K562 (cell line): ENCODE data around the gene IRX3. TPM values are rescaled to one million over a fixed set of nuclear protein-coding genes. Genes with fewer than 3 reads are reported as not detected.

Source experiments
- ATAC-seq: fragments of 200-7000 bp; cut with Tn5 transposase; 3 replicates; pipeline ENCODE4 v1.9.1; 2020; ENCODE audit warnings: moderate library complexity
- BruUV-seq: library from RNA; stranded (reverse); fragments of 400-500 nt; replicated peaks from 2 replicates; lab custom pipeline; 2021; lab: Mats Ljungman, UMichigan
- CTCF ChIA-PET: fragments of 300-600 bp; formaldehyde crosslinking; extraction: SDS; loops from one replicate; lab custom pipeline; 2021; ENCODE audit warnings: low intra/inter-chr PET ratio; lab: Yijun Ruan, JAX
- POLR2A ChIA-PET: fragments of 300-600, 350-650 bp; sonication (Branson Sonifier 250); formaldehyde crosslinking; extraction: SDS; loops from one replicate; lab custom pipeline; 2021; ENCODE audit warnings: antibody characterized with exemption, inconsistent platforms; lab: Yijun Ruan, JAX
- DNase-seq, 4 experiments: peaks; one replicate each; pipeline versions ENCODE4 v3.0.0 to v3.0.0-alpha.2; 2011 to 2018; ENCODE audit warnings: low spot score in 3 of 4, mixed read lengths in 3 of 4; ENCODE audit errors: extremely low read depth in 1 of 4
- FAIRE-seq: peaks from 2 replicates; lab custom pipeline; 2011; peaks lifted over from hg19 to GRCh38; lab: Jason Lieb, UNC
- H2AFZ ChIP-seq: 2 replicates; pipeline ENCODE4 v1.6.0; 2011; ENCODE audit warnings: low read depth, low read length, control low read depth, inconsistent platforms
- H3K27ac ChIP-seq: fragments of 200-600 bp; 3 replicates; pipeline ENCODE4 v1.8.0; 2011; ENCODE audit warnings: low read depth, mild to moderate bottlenecking, control low read depth, inconsistent platforms, low read length, moderate library complexity, mixed read lengths; ENCODE audit errors: extremely low read depth
- H3K27me3 ChIP-seq, 2 experiments: fragments of 300-600 bp in 1 of 2; 2 replicates in 1 of 2; 3 replicates in 1 of 2; pipeline versions ENCODE4 v1.6.0 to v1.8.0; 2011; ENCODE audit warnings: inconsistent platforms in 2 of 2, low read length in 2 of 2, mild to moderate bottlenecking in 1 of 2, mixed read lengths in 1 of 2, moderate library complexity in 1 of 2; ENCODE audit not compliant: control insufficient read depth in 2 of 2, insufficient read depth in 2 of 2
- H3K36me3 ChIP-seq: fragments of 300-600 bp; 3 replicates; pipeline ENCODE4 v1.8.0; 2011; ENCODE audit warnings: mild to moderate bottlenecking, low read length, inconsistent platforms; ENCODE audit not compliant: control insufficient read depth, insufficient read depth
- H3K4me1 ChIP-seq, 2 experiments: fragments of 200-600 bp in 1 of 2; replicated peaks in 1 of 2; 2 replicates in 1 of 2; 3 replicates in 1 of 2; pipeline versions ENCODE4 v1.5.1 to v1.8.0; 2011; ENCODE audit warnings: inconsistent platforms in 2 of 2, low read length in 2 of 2, mild to moderate bottlenecking in 1 of 2, mixed read lengths in 1 of 2, moderate library complexity in 1 of 2; ENCODE audit not compliant: control insufficient read depth in 2 of 2, insufficient read depth in 2 of 2
- H3K4me2 ChIP-seq: 2 replicates; pipeline ENCODE4 v1.6.1; 2011; ENCODE audit warnings: low read length, control low read depth, inconsistent platforms, mixed read lengths; ENCODE audit not compliant: insufficient read depth
- H3K4me3 ChIP-seq: fragments of 200-600 bp; sonication (generic), shearing (Covaris generic); 2 replicates; pipeline ENCODE4 v1.5.1; 2016; ENCODE audit warnings: control low read depth, inconsistent platforms
- H3K79me2 ChIP-seq: fragments of 200-600 bp; 3 replicates; pipeline ENCODE4 v1.8.0; 2011; ENCODE audit warnings: low read length, inconsistent platforms; ENCODE audit not compliant: control insufficient read depth, insufficient read depth
- H3K9ac ChIP-seq, 2 experiments: 2 replicates each; pipeline versions ENCODE4 v1.6.0 to v1.6.1; 2011; ENCODE audit warnings: low read depth in 2 of 2, low read length in 2 of 2, control low read depth in 1 of 2, inconsistent platforms in 1 of 2, mild to moderate bottlenecking in 1 of 2, mixed read lengths in 1 of 2; ENCODE audit not compliant: insufficient read depth in 1 of 2
- H3K9me1 ChIP-seq: one replicate; pipeline ENCODE4 v1.6.0; 2011; ENCODE audit warnings: inconsistent platforms, mild to moderate bottlenecking, low read length, moderate library complexity; ENCODE audit not compliant: control insufficient read depth, insufficient read depth
- H3K9me3 ChIP-seq: replicated peaks from 2 replicates; pipeline ENCODE4 v1.5.1; 2011; ENCODE audit warnings: low read depth, low read length, inconsistent platforms; ENCODE audit not compliant: control insufficient read depth, insufficient read depth
- H4K20me1 ChIP-seq: replicated peaks from 2 replicates; pipeline ENCODE4 v1.6.1; 2011; ENCODE audit warnings: low read length, inconsistent platforms, mixed read lengths; ENCODE audit not compliant: control insufficient read depth, insufficient read depth
- JUND ChIP-seq, 2 experiments: IDR thresholded peaks; 2 replicates in 1 of 2; 3 replicates in 1 of 2; pipeline ENCODE4 v1.6.1; 2011; ENCODE audit warnings: borderline replicate concordance in 2 of 2, low read depth in 2 of 2, low read length in 2 of 2, improper control_type of control experiment in 1 of 2, missing biosample characterization in 1 of 2, missing genetic modification characterization in 1 of 2, missing genetic modification reagents in 1 of 2
- MTF1 ChIP-seq: fragments of 250-450 bp; sonication (Bioruptor Pico); IDR thresholded peaks from 2 replicates; pipeline ENCODE4 v1.9.0; 2021; ENCODE audit warnings: moderate library complexity, mild to moderate bottlenecking, inconsistent platforms, borderline replicate concordance
- NCOA1 ChIP-seq: fragments of 450-650 bp; IDR thresholded peaks from 2 replicates; pipeline ENCODE4 v1.6.1; 2016; ENCODE audit warnings: low read depth
- PHF8 ChIP-seq: fragments of 200-600 bp; sonication (generic); IDR thresholded peaks from 2 replicates; pipeline ENCODE4 v1.6.1; 2012; ENCODE audit warnings: mixed run types, mild to moderate bottlenecking, inconsistent platforms, low read length, moderate library complexity, borderline replicate concordance
- SIN3A ChIP-seq, 2 experiments: fragments of 150-350 bp in 1 of 2; IDR thresholded peaks; 2 replicates each; pipeline ENCODE4 v1.6.1; 2011 to 2016; ENCODE audit warnings: borderline replicate concordance in 2 of 2, low read depth in 2 of 2, low read length in 2 of 2, mild to moderate bottlenecking in 2 of 2, moderate library complexity in 2 of 2; ENCODE audit not compliant: control insufficient read depth in 1 of 2
- STAG1 ChIP-seq: sonication (generic); formaldehyde crosslinking; IDR thresholded peaks from 2 replicates; pipeline ENCODE4 v1.5.0; 2020; ENCODE audit warnings: missing genetic modification reagents, borderline replicate concordance
- TEAD1 ChIP-seq, 2 experiments: fragments of 450-650 bp in 1 of 2; sonication (generic) in 1 of 2; formaldehyde crosslinking; IDR thresholded peaks; 2 replicates each; pipeline versions ENCODE4 v1.4.0 to v1.8.0; 2020 to 2022; ENCODE audit warnings: mild to moderate bottlenecking in 2 of 2, missing genetic modification reagents in 1 of 2
- ZNF253 ChIP-seq: fragments of 250-450 bp; sonication (Bioruptor Pico); conservative IDR thresholded peaks from 2 replicates; pipeline ENCODE4 v1.6.1; 2021; ENCODE audit warnings: mild to moderate bottlenecking
- ZNF561 ChIP-seq: fragments of 450-650 bp; formaldehyde crosslinking; conservative IDR thresholded peaks from 2 replicates; pipeline ENCODE4 v1.4.0; 2020; ENCODE audit warnings: mild to moderate bottlenecking, moderate library complexity
- ZNF76 ChIP-seq: fragments of 250-450 bp; sonication (Bioruptor Pico); IDR thresholded peaks from 2 replicates; pipeline ENCODE4 v1.4.0; 2020; ENCODE audit warnings: mild to moderate bottlenecking, moderate library complexity, borderline replicate concordance
- WGBS: fragments of 100-300 bp; shearing (Covaris generic); methylation state at CpG from one replicate; pipeline ENCODE4 v1.1.6; 2016; ENCODE audit warnings: low coverage, mixed read lengths; ENCODE audit not compliant: insufficient coverage; ENCODE audit errors: missing lambda C conversion rate; 5-methylcytosine and 5-hydroxymethylcytosine counted together
- in situ Hi-C: fragments of 300-500 bp; cut with MboI; formaldehyde crosslinking; loops from 4 replicates; pipeline ENCODE4 v1.15.0; 2018; ENCODE audit warnings: inconsistent platforms, mixed read lengths
- intact Hi-C: fragments of 100-400 bp; cut with micrococcal nuclease; formaldehyde crosslinking; loops from 2 replicates; pipeline ENCODE4 v1.14.2; 2022
- polyA plus RNA-seq, 8 experiments: library from polyadenylated mRNA; depleted of rRNA in 4 of 8; stranded (reverse) in 5 of 8; unstranded in 3 of 8; fragments of >200 nt; fragmentation: Nextera tagmentation in 2 of 8; fragmentation: Illumina TruSeq in 1 of 8; extraction: Ambion mirVana in 2 of 8; extraction: Trizol in 1 of 8; gene quantifications; 2 replicates each; pipeline versions ENCODE4 v1.2.1 to v1.2.3, GENCODE V29; 2011 to 2014; ENCODE audit warnings: inconsistent platforms in 1 of 8, missing spikeins in 1 of 8
- total RNA-seq, 7 experiments: library from RNA; depleted of rRNA in 6 of 7; stranded (reverse); fragments of >200 nt in 6 of 7; fragmentation: Illumina TruSeq in 2 of 7; extraction: Trizol in 2 of 7; gene quantifications; 2 replicates each; pipeline versions ENCODE4 v1.2.1 to v1.2.3, GENCODE V29; 2011 to 2021; ENCODE audit warnings: low replicate concordance in 1 of 7
- TF ChIP-seq, protein P1 (sequence below): fragments of 450-650 bp; formaldehyde crosslinking; IDR thresholded peaks from 2 replicates; pipeline ENCODE4 v1.4.0; 2020; ENCODE audit warnings: mild to moderate bottlenecking
- TF ChIP-seq, protein P2 (sequence below): fragments of 250-450 bp; sonication (Bioruptor Pico); IDR thresholded peaks from 2 replicates; pipeline ENCODE4 v1.8.0; 2022; ENCODE audit warnings: moderate library complexity, mild to moderate bottlenecking, inconsistent platforms

Gene IRX3
- total and polyA plus RNA-seq, 9 of the 15 experiments (the other 6 are each of a cell fraction or from before 2014, with no cell fraction given), result not detected

DNA sequence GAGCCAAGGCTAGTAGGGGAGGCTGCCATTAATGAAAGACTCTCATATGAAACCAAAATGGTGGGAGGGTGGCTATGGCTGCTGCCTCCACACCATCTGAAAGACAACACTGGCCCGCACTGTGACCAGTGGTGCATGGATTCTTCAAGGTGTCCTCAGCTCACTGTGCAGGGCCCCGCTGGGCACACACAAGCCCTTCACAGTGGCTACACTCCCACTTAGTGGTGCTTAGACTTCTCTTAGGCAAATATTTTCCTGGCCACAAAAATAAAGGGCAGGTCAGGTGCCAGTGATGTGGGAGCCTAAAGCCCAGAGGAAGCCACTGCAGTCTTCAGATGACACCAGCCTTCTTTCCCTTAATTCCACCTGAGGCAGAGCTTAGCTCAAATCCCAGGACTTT is 38.1 kb upstream of the IRX3 start (continued):
- TF ChIP-seq STAG1 (CRISPR knock-in tag) (no peak), TEAD1 (CRISPR knock-in tag; IDR thresholded peaks at IDR 0.05) (no peak), ZNF561 (CRISPR knock-in tag) (no peak), SIN3A (IDR thresholded peaks at IDR 0.05; ENCODE audit: borderline replicate concordance in 2 of 2, control insufficient read depth in 1 of 2, low read depth in 2 of 2, low read length in 2 of 2) (no peak), NCOA1 (no peak)

DNA sequence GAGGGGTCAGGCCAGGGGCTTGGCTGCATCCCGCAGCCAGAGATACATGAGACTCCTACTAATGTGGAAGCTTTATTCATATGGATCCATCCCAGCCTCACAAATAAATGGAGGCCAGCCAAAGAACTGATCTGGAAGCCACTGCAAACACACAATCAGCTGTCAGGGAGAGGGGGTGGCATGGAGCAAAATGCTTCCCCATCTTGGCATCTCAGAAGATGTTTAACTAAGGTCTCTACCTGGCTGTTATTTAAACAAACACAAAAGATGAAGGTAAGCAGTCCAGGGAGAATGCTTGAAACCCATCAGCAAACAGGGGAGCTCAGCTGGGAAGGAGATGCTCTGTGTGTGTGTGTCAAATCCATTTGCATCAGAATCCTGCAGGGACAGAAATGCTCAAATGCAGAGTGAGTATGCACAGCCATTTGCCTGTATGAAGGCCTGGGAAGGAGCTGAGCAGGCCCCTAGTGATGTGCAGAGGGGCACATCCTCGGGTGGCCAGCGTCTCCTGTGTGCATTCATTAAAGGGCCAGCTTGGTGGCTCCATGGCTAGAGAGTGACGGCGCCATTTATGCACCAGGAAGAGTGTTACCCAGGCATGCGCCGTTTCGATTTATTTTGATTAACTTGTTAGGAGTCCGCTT is 34.2 kb upstream of the IRX3 start:
- no peaks in the 10 kb centered on the region for H3K9me1 ChIP-seq
- no peak overlapping the region for H3K27ac ChIP-seq
- POLR2A ChIA-PET, result no interaction called here
- no TSS peak for BruUV-seq
- no peaks in the 10 kb centered on the region for H3K36me3 ChIP-seq
- intact Hi-C loops (no loop called here), in situ Hi-C loops (no loop called here)
- H3K4me3 ChIP-seq, result no peak overlapping the region
- H3K27me3 ChIP-seq, result no peaks in the 10 kb centered on the region
- H4K20me1 ChIP-seq, result no peaks in the 10 kb centered on the region
- no peak overlapping the region for H3K9ac ChIP-seq
- ATAC-seq (no peak), FAIRE-seq (no peak), DNase-seq (no peak)
- no peaks in the 10 kb centered on the region for H3K79me2 ChIP-seq
- no peaks in the 10 kb centered on the region for H3K9me3 ChIP-seq
- no peak overlapping the region for H2AFZ ChIP-seq
- CTCF ChIA-PET, result no interaction called here
- H3K4me2 ChIP-seq, result no peak overlapping the region
- 1% methylated on average over 9 of the region's 9 CpGs for WGBS
- no peaks in the 10 kb centered on the region for H3K4me1 ChIP-seq
- TF ChIP-seq PHF8 (no peak), JUND (IDR thresholded peaks at IDR 0.05; ENCODE audit: borderline replicate concordance, low read depth, low read length) (no peak), JUND (tag; IDR thresholded peaks at IDR 0.05; ENCODE audit: borderline replicate concordance, low read depth, low read length) (no peak), MTF1 (no peak), ZNF253 (CRISPR knock-in tag) (no peak), ZNF76 (CRISPR knock-in tag) (no peak)
- TF ChIP-seq, protein P1, sequence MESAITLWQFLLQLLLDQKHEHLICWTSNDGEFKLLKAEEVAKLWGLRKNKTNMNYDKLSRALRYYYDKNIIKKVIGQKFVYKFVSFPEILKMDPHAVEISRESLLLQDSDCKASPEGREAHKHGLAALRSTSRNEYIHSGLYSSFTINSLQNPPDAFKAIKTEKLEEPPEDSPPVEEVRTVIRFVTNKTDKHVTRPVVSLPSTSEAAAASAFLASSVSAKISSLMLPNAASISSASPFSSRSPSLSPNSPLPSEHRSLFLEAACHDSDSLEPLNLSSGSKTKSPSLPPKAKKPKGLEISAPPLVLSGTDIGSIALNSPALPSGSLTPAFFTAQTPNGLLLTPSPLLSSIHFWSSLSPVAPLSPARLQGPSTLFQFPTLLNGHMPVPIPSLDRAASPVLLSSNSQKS (CRISPR knock-in tag), result no peak
- TF ChIP-seq, protein P2, sequence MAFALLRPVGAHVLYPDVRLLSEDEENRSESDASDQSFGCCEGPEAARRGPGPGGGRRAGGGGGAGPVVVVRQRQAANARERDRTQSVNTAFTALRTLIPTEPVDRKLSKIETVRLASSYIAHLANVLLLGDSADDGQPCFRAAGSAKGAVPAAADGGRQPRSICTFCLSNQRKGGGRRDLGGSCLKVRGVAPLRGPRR (CRISPR knock-in tag), result no peak
